Heart left ventricle (tissue), 13 donors: Measurements from ENCODE around the gene ADH6.

ENCODE experiments used
- CTCF ChIP-seq, 12 donors: fragments of 200-600 bp; sonication (generic) in 4 of 12; IDR thresholded peaks; one replicate each; pipeline versions ENCODE4 v1.5.0 to v1.8.0; 2018 to 2022; ENCODE audit warnings: antibody characterized with exemption in 12 of 12, mild to moderate bottlenecking in 5 of 12
- POLR2A ChIP-seq, 2 donors: fragments of 450-650 bp; IDR thresholded peaks; one replicate each; pipeline ENCODE4 v1.6.1; 2017; ENCODE audit warnings: antibody characterized with exemption in 2 of 2, mild to moderate bottlenecking in 2 of 2, moderate library complexity in 2 of 2
- donor health status: ischemic (EF 13 %, LVEDD 7.1; RV severe dilation, severe dysfunction).
- donor health status: DM: no; HTN: yes; CAD: no.
- donor health status: DM: no; HTN: no; CAD: no.
- donor health status: ischemic (EF 25% LVEDD 6.9; RV normal size, moderate dysfunction).
- donor health status: ischemic (EF 25% LVEDD 5.7; RV mildly dilated, moderate dysfunction).
- donor health status: ischemic (EF 35%, LVEDD 5.7; RV mildly dilated, moderate dysfunction).
- donor health status: nonischemic (EF 11% LVEDD 7.7; RV severe dilation, severe dysfunction).
- donor health status: DM: yes; HTN: yes; CAD: no.
- donor health status: PGD.
- donor health status: ischemic (EF 29% LVEDD 5.4; RV normal size, mild dysfunction).
- donor health status: nonischemic (EF 23%, LVEDD 6.1; RV moderate dilation, normal function).

GRCh38 chr4:99208719-99209075 is 10.3 kb downstream of the ADH6 start:
- TF ChIP-seq CTCF (IDR thresholded peaks at IDR 0.05), result no peak
- no peak for TF ChIP-seq POLR2A (IDR thresholded peaks at IDR 0.05)
